ENCODE results near the gene ZNF816. TPM values are rescaled to one million over a fixed set of nuclear protein-coding genes. Genes with fewer than 3 reads are reported as not detected.

Gene ZNF816
- total RNA-seq: 14.8 to 16.8 TPM (median 15.7 TPM) in 3 replicates

- Mint-ChIP-seq H3K27me3 (ENCODE audit: low read depth) (no peaks in the 10 kb centered on the region), H3K36me3 (peaks cover 40% of the 10 kb centered on the region), H3K9me3 (peaks cover 13% of the 10 kb centered on the region), H3K4me3 (peak within 1 kb of the TSS; percentile 95), H3K4me1 (peaks cover 27% of the 10 kb centered on the region), H3K27ac (peak within 1 kb of the TSS; percentile 98)
- TF ChIP-seq, protein P1, sequence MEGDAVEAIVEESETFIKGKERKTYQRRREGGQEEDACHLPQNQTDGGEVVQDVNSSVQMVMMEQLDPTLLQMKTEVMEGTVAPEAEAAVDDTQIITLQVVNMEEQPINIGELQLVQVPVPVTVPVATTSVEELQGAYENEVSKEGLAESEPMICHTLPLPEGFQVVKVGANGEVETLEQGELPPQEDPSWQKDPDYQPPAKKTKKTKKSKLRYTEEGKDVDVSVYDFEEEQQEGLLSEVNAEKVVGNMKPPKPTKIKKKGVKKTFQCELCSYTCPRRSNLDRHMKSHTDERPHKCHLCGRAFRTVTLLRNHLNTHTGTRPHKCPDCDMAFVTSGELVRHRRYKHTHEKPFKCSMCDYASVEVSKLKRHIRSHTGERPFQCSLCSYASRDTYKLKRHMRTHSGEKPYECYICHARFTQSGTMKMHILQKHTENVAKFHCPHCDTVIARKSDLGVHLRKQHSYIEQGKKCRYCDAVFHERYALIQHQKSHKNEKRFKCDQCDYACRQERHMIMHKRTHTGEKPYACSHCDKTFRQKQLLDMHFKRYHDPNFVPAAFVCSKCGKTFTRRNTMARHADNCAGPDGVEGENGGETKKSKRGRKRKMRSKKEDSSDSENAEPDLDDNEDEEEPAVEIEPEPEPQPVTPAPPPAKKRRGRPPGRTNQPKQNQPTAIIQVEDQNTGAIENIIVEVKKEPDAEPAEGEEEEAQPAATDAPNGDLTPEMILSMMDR (IDR thresholded peaks at IDR 0.05; ENCODE audit: unreplicated experiment): no peak
- DNase-seq (ENCODE audit: low spot score in 2 of 2, unreplicated experiment in 2 of 2): peak; percentile 95 to 98
These were observed at the start of gene ZNF816 for GRCh38 chr19:52962394-52963246. TSS of gene ZNF816 (minus strand) at chr19:52962881. CDS start at chr19:52956089, 6,792 bp downstream.

- no peaks in the 10 kb centered on the region for H3K4me1 Mint-ChIP-seq
These were observed 49.3 kb upstream of the ZNF816 start for GRCh38 chr19:53012006-53012405.

GRCh38 chr19:53010494-53010893 is 47.8 kb upstream of the ZNF816 start:
- no peaks in the 10 kb centered on the region for H3K4me1 Mint-ChIP-seq
- peaks cover 3% of the 10 kb centered on the region for H3K9me3 Mint-ChIP-seq
- H3K27ac Mint-ChIP-seq: no peak overlapping the region
- no peak overlapping the region for H3K4me3 Mint-ChIP-seq
- TF ChIP-seq, protein P1 (IDR thresholded peaks at IDR 0.05; ENCODE audit: unreplicated experiment): no peak
- no peaks in the 10 kb centered on the region for H3K27me3 Mint-ChIP-seq (ENCODE audit: low read depth)
- no peaks in the 10 kb centered on the region for H3K36me3 Mint-ChIP-seq
- DNase-seq (ENCODE audit: low spot score in 2 of 2, unreplicated experiment in 2 of 2): no peak

More at GRCh38 chr19:53012006-53012405, 49.3 kb upstream of the ZNF816 start:
- TF ChIP-seq, protein P1 (IDR thresholded peaks at IDR 0.05; ENCODE audit: unreplicated experiment): no peak
- no peaks in the 10 kb centered on the region for H3K36me3 Mint-ChIP-seq
- no peak overlapping the region for H3K4me3 Mint-ChIP-seq
- no peaks in the 10 kb centered on the region for H3K27me3 Mint-ChIP-seq (ENCODE audit: low read depth)
- DNase-seq (ENCODE audit: low spot score in 2 of 2, unreplicated experiment in 2 of 2): no peak
- peaks cover 3% of the 10 kb centered on the region for H3K9me3 Mint-ChIP-seq
- H3K27ac Mint-ChIP-seq: no peak overlapping the region

DNA sequence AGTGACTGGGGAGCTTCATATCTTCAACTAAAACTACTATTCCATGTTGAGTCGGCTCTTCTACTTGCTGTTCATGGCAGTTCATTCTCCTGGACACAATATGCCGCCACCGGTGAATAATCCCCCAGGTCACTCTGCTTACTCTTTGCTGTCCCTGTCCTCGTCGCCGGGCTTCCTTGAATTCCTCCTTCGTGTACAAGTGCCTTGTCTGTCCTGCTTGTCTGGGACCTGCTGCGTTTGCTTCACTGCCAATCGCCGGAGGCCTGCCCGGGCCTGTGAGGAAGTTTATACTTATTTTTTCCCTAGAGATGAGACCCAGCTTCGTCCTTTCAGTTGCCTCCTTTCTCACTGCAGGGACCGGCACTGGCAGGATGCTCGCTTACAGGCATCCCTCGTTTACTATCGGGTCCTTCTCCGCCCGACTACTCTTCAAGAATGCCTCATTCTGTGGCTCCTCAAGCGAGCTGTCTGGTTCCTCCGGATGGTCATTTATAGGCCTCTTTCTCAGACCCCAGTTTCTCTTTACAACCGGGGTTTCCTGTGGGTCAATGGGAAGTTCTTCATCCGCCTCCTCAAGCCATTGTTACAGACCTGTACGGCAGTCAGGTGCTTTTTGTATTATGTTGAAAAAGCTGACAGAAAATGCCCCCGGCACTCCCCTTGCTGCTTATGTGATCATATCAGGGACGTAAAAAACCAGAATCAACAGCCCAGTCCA is 45.5 kb upstream of the ZNF816 start:
- Mint-ChIP-seq H3K4me3 (no peak overlapping the region), H3K36me3 (no peaks in the 10 kb centered on the region), H3K27me3 (ENCODE audit: low read depth) (no peaks in the 10 kb centered on the region), H3K4me1 (no peaks in the 10 kb centered on the region), H3K9me3 (peaks cover 3% of the 10 kb centered on the region), H3K27ac (no peak overlapping the region)
- TF ChIP-seq, protein P1 (IDR thresholded peaks at IDR 0.05; ENCODE audit: unreplicated experiment): no peak
- DNase-seq (ENCODE audit: low spot score in 2 of 2, unreplicated experiment in 2 of 2): no peak

DNA sequence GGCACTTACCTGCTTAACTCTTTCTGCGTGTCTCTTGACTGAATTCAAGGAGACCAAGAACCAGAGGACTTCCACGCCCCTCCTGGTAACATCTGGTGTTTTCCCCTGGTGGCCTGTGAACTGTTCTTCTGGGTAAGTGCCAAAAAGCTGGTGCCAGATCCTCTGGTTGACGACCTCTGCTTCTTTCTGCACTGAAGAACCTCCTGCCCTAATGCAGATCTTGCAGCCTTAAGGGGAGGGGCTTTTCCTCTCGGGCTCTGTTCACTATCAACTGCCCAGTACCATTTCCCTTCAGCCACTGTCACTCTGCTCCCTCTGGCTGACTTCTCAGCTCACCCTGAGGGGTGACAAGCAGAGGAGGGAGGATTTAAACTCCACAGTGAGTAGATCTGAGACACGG is 44.9 kb upstream of the ZNF816 start:
- H3K27ac Mint-ChIP-seq: no peak overlapping the region
- H3K27me3 Mint-ChIP-seq (ENCODE audit: low read depth): no peaks in the 10 kb centered on the region
- H3K4me1 Mint-ChIP-seq: no peaks in the 10 kb centered on the region
- TF ChIP-seq, protein P1 (IDR thresholded peaks at IDR 0.05; ENCODE audit: unreplicated experiment): no peak
- H3K4me3 Mint-ChIP-seq: no peak overlapping the region
- no peak for DNase-seq (ENCODE audit: low spot score in 2 of 2, unreplicated experiment in 2 of 2)
- peaks cover 3% of the 10 kb centered on the region for H3K9me3 Mint-ChIP-seq
- H3K36me3 Mint-ChIP-seq: no peaks in the 10 kb centered on the region

Measured in mesothelial cell of epicardium (in vitro differentiated cells).